OCI-LY1 (cell line): Measurements from ENCODE around the gene RAD51B.

ENCODE experiments used
- EZH2 ChIP-seq: fragments of 200-600 bp; sonication (generic), shearing (Covaris generic); IDR thresholded peaks from 2 replicates; pipeline ENCODE4 v1.8.0; 2017; ENCODE audit warnings: borderline replicate concordance, mixed run types, mild to moderate bottlenecking, antibody characterized with exemption, low read length, moderate library complexity, mixed read lengths
- TF ChIP-seq, protein P1 (sequence below): fragments of 200-600 bp; sonication (generic), shearing (Covaris generic); IDR thresholded peaks from 2 replicates; pipeline ENCODE4 v1.5.1; 2017; ENCODE audit warnings: mild to moderate bottlenecking, antibody characterized with exemption, low read length, moderate library complexity, mixed read lengths

DNA sequence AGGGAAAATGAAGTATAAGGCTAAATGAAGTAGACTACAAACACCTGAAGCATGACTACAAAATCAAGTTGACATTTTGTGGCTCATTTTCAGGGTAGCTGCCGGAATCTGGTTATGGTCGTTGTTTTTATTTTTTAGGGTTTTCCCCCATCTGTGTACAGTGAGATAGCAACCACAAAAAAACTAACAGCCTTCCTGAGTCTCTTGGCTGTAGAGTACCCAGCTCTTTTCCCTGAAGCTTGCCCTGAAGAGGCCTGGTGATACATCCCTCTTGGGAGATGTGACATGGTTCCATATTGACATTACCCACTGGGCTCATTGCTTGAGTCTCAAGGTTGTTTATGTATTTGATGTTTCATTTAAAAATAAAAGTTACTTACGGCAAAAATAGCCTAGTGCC is 549.3 kb downstream of the RAD51B start:
- TF ChIP-seq, protein P1, sequence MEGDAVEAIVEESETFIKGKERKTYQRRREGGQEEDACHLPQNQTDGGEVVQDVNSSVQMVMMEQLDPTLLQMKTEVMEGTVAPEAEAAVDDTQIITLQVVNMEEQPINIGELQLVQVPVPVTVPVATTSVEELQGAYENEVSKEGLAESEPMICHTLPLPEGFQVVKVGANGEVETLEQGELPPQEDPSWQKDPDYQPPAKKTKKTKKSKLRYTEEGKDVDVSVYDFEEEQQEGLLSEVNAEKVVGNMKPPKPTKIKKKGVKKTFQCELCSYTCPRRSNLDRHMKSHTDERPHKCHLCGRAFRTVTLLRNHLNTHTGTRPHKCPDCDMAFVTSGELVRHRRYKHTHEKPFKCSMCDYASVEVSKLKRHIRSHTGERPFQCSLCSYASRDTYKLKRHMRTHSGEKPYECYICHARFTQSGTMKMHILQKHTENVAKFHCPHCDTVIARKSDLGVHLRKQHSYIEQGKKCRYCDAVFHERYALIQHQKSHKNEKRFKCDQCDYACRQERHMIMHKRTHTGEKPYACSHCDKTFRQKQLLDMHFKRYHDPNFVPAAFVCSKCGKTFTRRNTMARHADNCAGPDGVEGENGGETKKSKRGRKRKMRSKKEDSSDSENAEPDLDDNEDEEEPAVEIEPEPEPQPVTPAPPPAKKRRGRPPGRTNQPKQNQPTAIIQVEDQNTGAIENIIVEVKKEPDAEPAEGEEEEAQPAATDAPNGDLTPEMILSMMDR, result no peak
- TF ChIP-seq EZH2, result no peak
